K562 (cell line): ENCODE results near the gene PTPN5. TPM values are rescaled to one million over a fixed set of nuclear protein-coding genes. Genes with fewer than 3 reads are reported as not detected.

Source experiments
- BHLHE40 ChIP-seq: IDR thresholded peaks from 2 replicates; pipeline ENCODE4 v1.6.1; 2011; ENCODE audit warnings: low read length, improper control_type of control experiment
- CBFA2T3 ChIP-seq: fragments of 450-650 bp; IDR thresholded peaks from 2 replicates; pipeline ENCODE4 v1.6.1; 2017
- DMBX1 ChIP-seq: fragments of 250-450 bp; sonication (Bioruptor Pico); IDR thresholded peaks from 2 replicates; pipeline ENCODE4 v1.8.0; 2022; ENCODE audit warnings: inconsistent platforms, mild to moderate bottlenecking, moderate library complexity, borderline replicate concordance
- DPF2 ChIP-seq: fragments of 450-650 bp; IDR thresholded peaks from 2 replicates; pipeline ENCODE4 v1.6.1; 2016
- EP300 ChIP-seq: IDR thresholded peaks from 2 replicates; pipeline ENCODE4 v1.6.1; 2012; ENCODE audit warnings: low read length, improper control_type of control experiment
- ETV5 ChIP-seq: sonication (generic); formaldehyde crosslinking; IDR thresholded peaks from 2 replicates; pipeline ENCODE4 v1.4.0; 2020; ENCODE audit warnings: low read depth, mild to moderate bottlenecking, missing genetic modification reagents
- FOSL1 ChIP-seq: fragments of 200-800 bp; sonication (Bioruptor generic); conservative IDR thresholded peaks from 2 replicates; pipeline ENCODE4 v1.6.1; 2016; ENCODE audit warnings: missing genetic modification characterization, missing compliant biosample characterization
- FOXJ2 ChIP-seq: fragments of 200-800 bp; sonication (Bioruptor generic); IDR thresholded peaks from 2 replicates; pipeline ENCODE4 v1.6.1; 2016; ENCODE audit warnings: missing genetic modification characterization, missing compliant biosample characterization
- FOXM1 ChIP-seq, 2 experiments: fragments of 450-650 bp in 1 of 2; sonication (generic) in 1 of 2; formaldehyde crosslinking in 1 of 2; IDR thresholded peaks; 2 replicates each; pipeline versions ENCODE4 v1.6.1 to v1.9.0; 2017 to 2022; ENCODE audit warnings: low read depth in 2 of 2, mild to moderate bottlenecking in 2 of 2, missing genetic modification reagents in 1 of 2, moderate library complexity in 1 of 2
- FOXP1 ChIP-seq: sonication (generic); formaldehyde crosslinking; IDR thresholded peaks from 2 replicates; pipeline ENCODE4 v1.8.0; 2022; ENCODE audit warnings: mild to moderate bottlenecking, missing genetic modification reagents
- GATA2 ChIP-seq: sonication (generic); formaldehyde crosslinking; IDR thresholded peaks from 2 replicates; pipeline ENCODE4 v1.4.0; 2020; ENCODE audit warnings: mild to moderate bottlenecking, missing genetic modification reagents
- GTF2F1 ChIP-seq: IDR thresholded peaks from 2 replicates; pipeline ENCODE4 v1.6.1; 2011; ENCODE audit warnings: low read depth, low read length, improper control_type of control experiment
- HMGN3 ChIP-seq: IDR thresholded peaks from 2 replicates; pipeline ENCODE4 v1.6.1; 2011; ENCODE audit warnings: borderline replicate concordance, low read depth, mild to moderate bottlenecking, mixed read lengths, low read length; ENCODE audit not compliant: insufficient read length; ENCODE audit errors: extremely low read depth
- ID3 ChIP-seq, 2 experiments: fragments of 250-450 bp in 1 of 2; fragments of 450-650 bp in 1 of 2; sonication (Bioruptor Pico) in 1 of 2; IDR thresholded peaks; 2 replicates each; pipeline versions ENCODE4 v1.6.1 to v1.8.0; 2016 to 2021; ENCODE audit warnings: mild to moderate bottlenecking in 2 of 2, moderate library complexity in 2 of 2, missing compliant biosample characterization in 1 of 2, missing genetic modification characterization in 1 of 2
- IRF9 ChIP-seq: fragments of 450-650 bp; IDR thresholded peaks from 2 replicates; pipeline ENCODE4 v1.6.1; 2016; ENCODE audit warnings: missing biosample characterization, missing genetic modification characterization
- KLF16 ChIP-seq: IDR thresholded peaks from 2 replicates; pipeline ENCODE4 v1.6.1; 2016; ENCODE audit warnings: antibody characterized with exemption
- MAZ ChIP-seq, 2 experiments: fragments of 450-650 bp in 1 of 2; sonication (generic) in 1 of 2; formaldehyde crosslinking; IDR thresholded peaks in 1 of 2; conservative IDR thresholded peaks in 1 of 2; 2 replicates each; pipeline versions ENCODE4 v1.4.0 to v1.5.0; 2020; ENCODE audit warnings: mild to moderate bottlenecking in 1 of 2, missing genetic modification reagents in 1 of 2
- NCOA1 ChIP-seq: fragments of 450-650 bp; IDR thresholded peaks from 2 replicates; pipeline ENCODE4 v1.6.1; 2016; ENCODE audit warnings: low read depth
- NELFE ChIP-seq: IDR thresholded peaks from 2 replicates; pipeline ENCODE4 v1.6.1; 2011; ENCODE audit warnings: mild to moderate bottlenecking; ENCODE audit not compliant: insufficient read depth, insufficient read length
- RCOR1 ChIP-seq, 2 experiments: IDR thresholded peaks; 2 replicates each; pipeline ENCODE4 v1.6.1; 2012; ENCODE audit warnings: low read depth in 2 of 2, low read length in 2 of 2, borderline replicate concordance in 1 of 2, improper control_type of control experiment in 1 of 2
- SMAD4 ChIP-seq: fragments of 250-450 bp; sonication (Bioruptor Pico); conservative IDR thresholded peaks from 2 replicates; pipeline ENCODE4 v1.8.0; 2021; ENCODE audit warnings: inconsistent platforms, mild to moderate bottlenecking, moderate library complexity
- SMARCA4 ChIP-seq: fragments of 450-650 bp; IDR thresholded peaks from 2 replicates; pipeline ENCODE4 v1.6.1; 2016
- TCF3 ChIP-seq: sonication (generic); formaldehyde crosslinking; IDR thresholded peaks from 2 replicates; pipeline ENCODE4 v1.4.0; 2020; ENCODE audit warnings: mild to moderate bottlenecking, missing genetic modification reagents
- TEAD4 ChIP-seq, 2 experiments: sonication (generic) in 1 of 2; formaldehyde crosslinking in 1 of 2; IDR thresholded peaks; 2 replicates each; pipeline versions ENCODE4 v1.6.1 to v1.8.0; 2012 to 2022; ENCODE audit warnings: borderline replicate concordance in 1 of 2, inconsistent platforms in 1 of 2, low read length in 1 of 2, mild to moderate bottlenecking in 1 of 2, missing genetic modification reagents in 1 of 2
- ZNF589 ChIP-seq: fragments of 200-800 bp; sonication (Bioruptor generic); IDR thresholded peaks from 2 replicates; pipeline ENCODE4 v1.6.1; 2016; ENCODE audit warnings: low read depth, missing genetic modification characterization, missing compliant biosample characterization
- polyA plus RNA-seq, 8 experiments: library from polyadenylated mRNA; depleted of rRNA in 4 of 8; stranded (reverse) in 5 of 8; unstranded in 3 of 8; fragments of >200 nt; fragmentation: Nextera tagmentation in 2 of 8; fragmentation: Illumina TruSeq in 1 of 8; extraction: Ambion mirVana in 2 of 8; extraction: Trizol in 1 of 8; gene quantifications; 2 replicates each; pipeline versions ENCODE4 v1.2.1 to v1.2.3, GENCODE V29; 2011 to 2014; ENCODE audit warnings: inconsistent platforms in 1 of 8, missing spikeins in 1 of 8
- total RNA-seq, 7 experiments: library from RNA; depleted of rRNA in 6 of 7; stranded (reverse); fragments of >200 nt in 6 of 7; fragmentation: Illumina TruSeq in 2 of 7; extraction: Trizol in 2 of 7; gene quantifications; 2 replicates each; pipeline versions ENCODE4 v1.2.1 to v1.2.3, GENCODE V29; 2011 to 2021; ENCODE audit warnings: low replicate concordance in 1 of 7

PTPN5 gene
- total and polyA plus RNA-seq, 9 of the 15 experiments (the other 6 are each of a cell fraction or from before 2014, with no cell fraction given) = not detected

- TF ChIP-seq NELFE (no peak), IRF9 (tag) (no peak), FOSL1 (tag) (peak; percentile 48; the same call in 1 of the 2 replicates), BHLHE40 (peak; percentile 20; the same call in 1 of the 2 replicates), KLF16 (peak; percentile 79; the same call in 1 of the 2 replicates), HMGN3 (peak; percentile 45), TEAD4 (IDR thresholded peaks at IDR 0.05; ENCODE audit: low read length) (peak; percentile 91), TEAD4 (CRISPR knock-in tag; IDR thresholded peaks at IDR 0.05; ENCODE audit: borderline replicate concordance) (no peak), SMARCA4 (peak; percentile 89), FOXP1 (CRISPR knock-in tag) (no peak), GTF2F1 (no peak), FOXJ2 (tag) (no peak), GATA2 (CRISPR knock-in tag) (peak; percentile 76), SMAD4 (peak; percentile 83; the same call in 1 of the 2 replicates), ID3 (CRISPR knock-in tag; IDR thresholded peaks at IDR 0.05) (no peak), ID3 (tag; IDR thresholded peaks at IDR 0.05) (peak; percentile 72; the same call in 1 of the 2 replicates), DMBX1 (CRISPR knock-in tag) (peak; percentile 75; the same call in 1 of the 2 replicates), TCF3 (CRISPR knock-in tag) (peak; percentile 97), EP300 (peak; percentile 79), NCOA1 (peak; percentile 23; the same call in 1 of the 2 replicates), ETV5 (CRISPR knock-in tag) (0 out of 2 replicates have a peak, but pooled peaks have one; percentile 30), ZNF589 (CRISPR knock-in tag) (0 out of 2 replicates have a peak, but pooled peaks have one; percentile 48), MAZ (CRISPR knock-in tag; conservative IDR thresholded peaks at IDR 0.05 in 1 of 2, IDR thresholded peaks at IDR 0.05 in 1 of 2) (0 out of 4 replicates have a peak, but pooled peaks of 1 of the 2 experiments have one; percentile 21), CBFA2T3 (peak; percentile 90), FOXM1 (IDR thresholded peaks at IDR 0.05; ENCODE audit: low read depth) (peak; percentile 73; the same call in 1 of the 2 replicates), FOXM1 (CRISPR knock-in tag; IDR thresholded peaks at IDR 0.05; ENCODE audit: low read depth) (no peak), DPF2 (peak; percentile 77), RCOR1 (IDR thresholded peaks at IDR 0.05; ENCODE audit: borderline replicate concordance in 1 of 2, low read depth in 2 of 2, low read length in 2 of 2) (peak in 1 of 2 experiments; percentile 50; a peak in 1 of 4 replicates)
These were observed 98.4 kb downstream of the PTPN5 start (continued) for GRCh38 chr11:18692941-18693760.
